ENCODE data around the gene TULP4. TPM values are rescaled to one million over a fixed set of nuclear protein-coding genes. Genes with fewer than 3 reads are reported as not detected.
"Not testable (repeated sequence)": the region's sequence is repeated elsewhere in the genome, so short reads cannot be mapped to it uniquely, and the experiment has no call there.

The TULP4 gene
- total RNA-seq, 1 donor from 2014 or later = 74.8 TPM

DNA sequence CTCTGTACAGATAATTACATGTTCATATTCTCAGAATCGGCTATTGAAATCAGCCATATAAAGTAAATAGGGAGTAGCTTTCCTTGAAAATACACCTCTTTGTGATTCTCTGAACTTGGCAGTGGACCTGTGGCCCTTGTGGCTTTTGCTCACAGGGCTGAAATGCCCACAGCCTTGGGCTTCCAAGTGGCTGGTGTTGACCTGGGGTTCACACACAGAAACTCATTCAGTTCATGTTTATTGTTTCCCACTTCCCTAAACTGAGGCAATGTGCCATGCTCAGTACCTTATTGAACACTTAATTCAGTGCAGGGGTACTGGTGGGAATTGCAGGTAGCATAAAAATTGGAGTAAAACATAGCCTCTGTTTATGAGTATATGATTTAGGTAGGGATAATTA is 19.1 kb upstream of the TULP4 start:
- DNase-seq (ENCODE audit: low read depth, low spot score) = no peak

DNA sequence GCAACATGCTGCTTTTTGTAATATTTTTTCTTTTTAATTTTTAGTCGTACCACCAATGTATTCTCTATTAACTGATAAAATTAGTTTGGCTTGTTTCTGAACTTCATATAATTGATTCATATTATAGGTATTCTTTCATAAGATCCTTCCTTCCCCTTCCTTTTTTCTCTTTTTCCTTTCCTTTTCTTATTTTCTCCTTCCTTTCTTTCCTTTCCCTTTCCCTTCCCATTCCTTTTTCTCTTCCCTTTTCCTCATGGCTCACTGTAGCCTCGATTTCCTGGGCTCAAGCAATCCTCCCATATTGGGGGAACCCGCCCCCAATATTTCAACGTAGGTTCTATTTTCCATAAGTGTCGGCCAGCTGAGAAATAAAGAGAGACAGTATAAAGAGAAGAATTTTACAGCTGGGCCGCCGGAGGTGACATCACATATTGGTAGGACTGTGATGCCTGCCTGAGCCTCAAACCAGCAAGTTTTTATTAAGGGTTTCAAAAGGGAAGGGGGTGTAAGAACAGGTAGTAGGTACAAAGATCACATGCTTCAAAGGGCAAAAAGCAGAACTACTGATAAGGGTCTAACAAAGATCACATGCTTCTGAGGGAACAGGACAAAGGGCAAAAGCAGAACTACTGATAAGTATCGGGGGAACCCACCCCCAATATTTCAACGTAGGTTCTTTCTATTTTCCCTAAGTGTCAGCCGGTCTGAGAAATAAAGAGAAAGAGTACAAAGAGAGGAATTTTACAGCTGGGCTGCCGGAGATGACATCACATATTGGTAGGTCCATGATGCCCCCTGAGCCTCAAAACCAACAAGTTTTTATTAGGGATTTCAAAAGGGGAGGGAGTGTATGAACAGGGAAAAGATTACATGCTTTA is 16.1 kb upstream of the TULP4 start:
- not testable (repeated sequence) for DNase-seq (ENCODE audit: low read depth, low spot score)

DNA sequence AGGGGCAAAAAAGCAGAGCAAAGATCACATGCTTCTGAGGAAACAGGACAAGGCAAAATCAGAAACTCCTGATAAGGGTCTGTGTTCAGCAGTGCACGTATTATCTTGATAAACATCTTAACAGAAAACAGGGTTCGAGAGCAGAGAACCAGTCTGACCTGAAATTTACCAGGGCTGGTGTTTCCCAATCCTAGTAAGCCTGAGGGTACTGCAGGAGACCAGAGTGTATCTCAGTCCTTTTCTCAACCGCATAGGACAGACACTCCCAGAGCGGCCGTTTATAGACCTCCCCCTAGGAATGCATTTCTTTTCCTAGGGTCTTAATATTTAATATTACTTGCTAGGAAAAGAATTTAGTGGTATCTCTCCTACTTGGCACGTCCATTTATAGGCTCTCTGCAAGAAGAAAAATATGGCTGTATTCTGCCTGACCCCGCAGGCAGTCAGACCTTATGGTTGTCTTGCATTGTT is 15.4 kb upstream of the TULP4 start:
- not testable (repeated sequence) for DNase-seq (ENCODE audit: low read depth, low spot score)

DNA sequence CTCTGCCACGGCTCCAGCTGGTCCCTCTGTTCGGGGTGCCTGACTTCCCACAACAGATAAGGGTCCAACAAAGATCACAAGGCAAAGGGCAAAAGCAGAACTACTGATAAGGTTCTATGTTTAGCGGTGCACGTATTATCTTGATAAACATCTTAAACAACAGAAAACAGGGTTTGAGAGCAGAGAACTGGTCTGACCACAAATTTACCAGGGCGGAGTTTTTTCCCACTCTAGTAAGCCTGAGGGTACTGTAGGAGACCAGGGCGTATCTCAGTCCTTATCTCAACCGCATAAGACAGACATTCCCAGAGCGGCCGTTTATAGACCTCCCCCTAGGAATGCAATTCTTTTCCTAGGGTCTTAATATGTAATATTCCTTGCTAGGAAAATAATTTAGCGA is 14.6 kb upstream of the TULP4 start:
- DNase-seq (ENCODE audit: low read depth, low spot score) = not testable (repeated sequence)

DNA sequence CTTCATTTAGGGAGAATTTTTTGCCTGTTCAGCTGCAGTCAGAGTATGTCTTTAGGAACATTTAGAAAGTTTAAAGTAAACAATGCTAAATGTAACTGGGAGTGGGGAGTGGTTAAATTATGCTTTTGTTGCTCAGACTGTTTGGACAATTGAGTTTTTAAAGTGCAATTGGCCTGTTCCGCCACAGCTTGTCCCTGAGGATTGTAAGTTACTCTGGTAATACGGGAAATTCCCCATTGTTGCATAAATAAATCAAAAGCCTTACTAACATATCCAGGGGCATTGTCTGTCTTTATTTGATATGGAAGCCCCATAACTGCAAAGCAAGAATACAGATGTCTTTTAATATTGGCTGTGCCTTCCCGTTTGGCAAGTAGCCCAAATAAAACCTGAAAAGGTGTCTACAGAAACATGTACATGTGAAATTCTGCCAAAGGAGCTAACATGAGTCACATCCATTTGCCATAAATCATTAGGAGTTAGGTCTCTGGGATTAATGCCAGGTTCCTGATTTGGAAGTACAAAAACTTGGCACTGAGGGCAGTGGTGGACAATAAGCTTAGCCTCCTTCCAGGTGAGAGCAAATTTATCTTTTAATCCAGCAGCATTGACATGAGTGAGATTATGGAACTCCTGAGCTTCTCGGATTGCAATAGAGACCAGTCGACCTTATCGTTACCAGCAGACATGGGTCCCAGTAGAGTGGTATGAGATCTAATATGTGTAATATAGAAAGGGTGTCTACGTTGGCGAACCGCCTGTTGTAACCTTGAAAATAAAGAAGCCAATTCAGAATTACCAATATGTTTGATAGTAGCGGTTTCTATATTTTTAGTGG is 11.7 kb upstream of the TULP4 start:
- peak; percentile 17 for DNase-seq (ENCODE audit: low read depth, low spot score)

DNA sequence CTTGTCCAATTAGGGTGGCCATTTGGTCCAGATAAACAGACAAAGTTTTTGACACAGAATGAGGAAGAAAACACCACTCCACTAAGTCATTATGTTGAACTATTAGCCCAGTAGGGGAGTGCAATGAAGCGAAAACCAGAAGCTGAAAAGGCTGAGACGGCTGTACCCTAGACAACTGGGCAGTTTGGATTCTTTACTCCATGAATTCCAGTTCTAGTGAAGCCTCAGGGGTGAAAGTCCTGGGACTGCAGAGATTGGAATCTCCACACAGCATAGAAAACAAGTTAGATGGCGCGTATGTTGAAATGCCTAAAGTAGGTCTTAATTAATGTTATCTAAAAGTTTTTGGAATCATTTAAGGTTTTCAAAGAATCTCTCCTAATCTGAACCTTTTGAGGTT is 10.7 kb upstream of the TULP4 start:
- not testable (repeated sequence) for DNase-seq (ENCODE audit: low read depth, low spot score)

DNA sequence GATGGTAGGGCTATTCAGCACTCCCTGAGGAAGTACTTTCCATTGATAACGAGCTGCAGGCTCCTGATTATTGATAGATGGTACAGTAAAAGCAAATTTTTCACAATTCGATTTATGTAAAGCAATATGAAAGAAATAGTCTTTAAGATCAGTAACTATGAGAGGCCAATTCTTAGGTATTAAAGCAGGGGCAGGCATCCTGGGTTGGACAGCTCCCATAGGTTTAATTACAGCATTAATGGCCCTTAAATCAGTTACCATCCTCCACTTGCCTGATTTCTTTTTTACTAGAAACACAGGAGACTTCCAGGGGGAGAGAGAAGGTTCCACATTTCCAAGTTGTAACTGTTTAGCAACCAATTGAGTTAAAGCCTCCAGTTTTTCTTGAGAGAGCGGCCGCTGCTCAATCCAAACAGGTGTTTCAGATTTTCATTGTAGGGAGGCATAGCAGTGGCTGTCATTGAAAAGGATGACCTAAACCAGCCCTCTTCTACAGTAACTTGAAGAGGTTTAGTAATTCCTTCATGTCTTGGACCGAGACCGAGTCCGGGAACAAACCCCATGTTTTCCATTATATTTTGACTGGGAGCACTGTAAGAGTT is 10.0 kb upstream of the TULP4 start:
- DNase-seq (ENCODE audit: low read depth, low spot score) = not testable (repeated sequence)

DNA sequence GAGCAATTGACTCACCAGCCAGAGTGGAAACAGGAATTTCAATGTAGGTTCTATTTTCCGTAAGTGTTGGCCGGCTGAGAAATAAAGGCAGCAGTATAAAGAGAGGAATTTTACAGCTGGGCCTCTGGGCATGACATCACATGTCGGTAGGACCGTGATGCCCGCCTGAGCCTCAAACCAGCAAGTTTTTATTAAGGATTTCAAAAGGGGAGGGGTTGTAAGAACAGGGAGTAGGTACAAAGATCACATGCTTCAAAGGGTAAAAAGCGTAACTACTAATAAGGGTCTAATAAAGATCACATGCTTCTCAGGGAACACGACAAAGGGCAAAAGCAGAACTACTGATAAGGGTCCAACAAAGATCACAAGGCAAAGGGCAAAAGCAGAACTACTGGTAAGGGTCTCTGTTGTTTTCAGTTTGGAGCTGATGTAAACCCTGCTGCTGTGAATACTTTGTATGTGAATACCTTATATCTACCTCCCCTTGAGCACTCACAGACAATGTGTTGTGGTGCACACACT is 9.0 kb upstream of the TULP4 start:
- no peak for DNase-seq (ENCODE audit: low read depth, low spot score)

DNA sequence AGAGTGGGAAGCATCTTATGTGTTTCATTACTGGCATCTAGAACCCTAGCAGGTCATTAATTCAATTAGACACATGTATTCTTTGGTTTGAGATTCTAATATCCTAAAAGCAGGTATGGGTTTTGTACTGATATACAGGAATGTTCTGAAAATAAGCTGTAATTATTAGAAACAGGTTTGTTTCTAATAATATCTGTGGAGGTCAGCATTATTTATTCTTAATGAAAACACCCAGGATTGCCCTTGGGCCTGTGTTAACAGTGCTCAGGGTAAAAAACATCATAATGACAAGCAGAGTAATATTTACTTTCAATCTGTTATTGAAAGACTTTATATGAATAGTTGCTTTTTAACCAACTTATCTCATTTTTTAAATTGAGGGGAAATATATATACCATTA is 8.0 kb upstream of the TULP4 start:
- DNase-seq (ENCODE audit: low read depth, low spot score) = no peak

DNA sequence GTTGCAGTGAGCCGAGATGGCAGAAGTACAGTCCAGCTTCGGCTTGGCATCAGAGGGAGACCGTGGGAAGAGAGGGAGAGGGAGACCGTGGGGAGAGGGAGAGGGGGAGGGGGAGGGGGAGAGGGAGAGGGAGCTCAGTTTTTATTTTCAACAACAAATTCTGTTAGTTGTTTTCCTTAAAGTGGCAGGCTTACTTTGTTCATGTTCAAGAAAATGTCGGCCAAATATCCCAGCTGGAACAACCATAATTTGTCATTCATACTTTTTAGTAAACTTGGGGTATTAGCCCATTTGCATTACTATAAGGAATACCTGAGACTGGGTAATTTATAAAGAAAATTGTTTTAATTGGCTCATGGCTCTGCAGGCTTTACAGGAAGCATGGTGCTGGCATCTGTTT is 2.5 kb upstream of the TULP4 start:
- DNase-seq (ENCODE audit: low read depth, low spot score) = no peak

DNA sequence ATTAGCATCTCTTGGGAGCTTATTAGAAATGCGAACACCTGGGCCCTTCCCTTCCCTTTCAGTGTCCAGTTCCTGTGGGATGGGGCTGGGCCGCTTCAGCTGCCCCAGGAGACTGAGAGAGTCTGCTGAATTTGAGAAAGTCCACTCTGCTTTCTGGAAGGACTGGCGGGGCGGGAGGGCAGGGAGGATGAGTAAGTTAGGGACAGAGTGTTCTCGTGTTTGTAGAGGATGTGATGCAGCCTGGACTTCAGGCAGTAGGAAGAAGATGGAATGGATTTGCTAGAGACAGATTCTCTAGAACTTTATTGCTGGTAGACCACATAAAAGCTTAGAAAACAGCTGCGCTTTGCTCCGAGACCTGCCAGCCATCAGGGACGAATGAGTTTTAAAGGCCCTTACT is 1.1 kb upstream of the TULP4 start:
- DNase-seq (ENCODE audit: low read depth, low spot score) = no peak

DNA sequence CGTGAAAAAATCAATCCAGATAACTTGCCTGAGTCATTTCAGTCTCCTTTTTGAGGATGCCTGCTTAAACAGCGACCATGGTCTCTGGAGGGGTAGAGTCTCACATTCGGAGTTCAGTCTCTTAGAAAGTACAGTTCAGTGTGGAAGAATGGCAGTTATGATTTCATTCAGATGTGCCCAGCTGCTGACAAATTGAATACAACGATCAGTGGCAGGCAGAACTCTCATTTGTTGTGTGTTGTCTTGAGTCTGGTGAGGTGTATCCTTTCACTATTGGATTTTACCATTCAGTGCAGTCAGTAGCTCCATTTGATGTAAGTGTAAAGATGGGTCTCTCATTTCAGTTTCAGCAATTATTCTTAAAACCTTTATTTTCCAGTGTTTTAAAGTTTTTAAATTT is 639 bp upstream of the TULP4 start:
- DNase-seq (ENCODE audit: low read depth, low spot score) = no peak

DNA sequence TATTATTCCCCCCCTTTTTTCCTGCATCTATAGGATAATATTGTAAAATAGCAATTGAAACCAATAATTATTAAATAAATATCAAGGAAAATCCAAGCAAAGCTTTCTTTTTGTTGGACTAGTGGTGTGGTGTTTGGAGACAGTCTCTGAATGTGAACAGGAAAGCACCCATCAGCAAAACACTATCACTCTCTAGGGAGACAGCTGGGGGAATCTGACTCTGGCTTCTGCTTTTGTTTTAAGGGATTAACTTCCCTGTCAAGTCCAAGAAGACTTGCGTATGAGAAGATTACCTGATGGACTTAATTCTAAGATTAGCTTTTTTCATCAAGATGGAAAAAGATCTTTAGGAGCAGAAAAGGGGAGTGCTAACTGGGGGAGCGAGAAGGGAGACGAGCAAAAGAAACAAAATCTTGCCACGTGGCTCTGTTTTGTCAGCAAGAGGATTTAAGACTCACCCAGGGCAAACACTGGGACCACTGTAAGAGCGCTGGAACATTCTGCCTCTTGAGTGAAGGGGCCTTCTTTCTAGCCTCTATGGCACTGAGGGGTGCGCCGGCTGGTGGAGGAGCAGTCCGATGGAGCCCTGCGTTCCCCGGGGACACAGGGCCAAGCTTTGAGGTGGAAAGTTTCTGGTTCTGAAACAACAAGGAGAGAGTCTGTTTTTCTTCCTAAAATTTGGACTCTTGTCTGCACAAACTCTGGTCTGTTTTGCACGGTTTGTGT is 570 bp downstream of the TULP4 start:
- DNase-seq (ENCODE audit: low read depth, low spot score) = no peak

DNA sequence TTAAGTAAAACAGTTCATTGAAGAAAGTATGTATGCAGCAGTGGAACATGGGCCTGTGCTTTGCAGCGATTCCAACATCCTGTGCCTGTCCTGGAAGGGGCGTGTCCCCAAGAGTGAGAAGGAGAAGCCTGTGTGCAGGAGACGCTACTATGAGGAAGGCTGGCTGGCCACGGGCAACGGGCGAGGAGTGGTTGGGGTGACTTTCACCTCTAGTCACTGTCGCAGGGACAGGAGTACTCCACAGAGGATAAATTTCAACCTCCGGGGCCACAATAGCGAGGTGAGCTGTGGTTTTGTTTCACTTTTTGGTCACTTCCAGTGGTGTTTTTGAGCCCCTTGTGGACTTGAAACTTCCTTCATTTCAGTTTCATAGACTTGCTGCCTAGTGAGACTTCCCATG is 1.7 kb downstream of the TULP4 start:
- DNase-seq (ENCODE audit: low read depth, low spot score) = no peak

DNA sequence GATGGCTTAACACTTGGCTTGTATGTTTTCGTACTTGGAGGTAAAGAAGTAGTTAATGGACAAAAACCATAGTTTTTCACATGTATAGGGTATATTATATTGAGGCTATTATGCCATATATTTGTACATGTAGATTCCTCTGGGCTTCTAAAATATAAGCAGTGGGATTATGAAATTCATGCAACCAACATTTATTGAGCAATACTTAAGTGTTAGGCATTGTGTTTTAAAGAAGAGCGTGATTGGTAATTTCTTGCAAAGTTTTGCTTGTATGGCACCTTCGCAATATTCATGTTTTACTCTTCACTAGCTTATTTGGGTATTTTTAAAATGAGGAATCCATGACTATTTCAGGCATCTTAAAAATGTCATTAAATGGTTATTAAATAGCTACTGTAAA is 2.5 kb downstream of the TULP4 start:
- no peak for DNase-seq (ENCODE audit: low read depth, low spot score)

DNA sequence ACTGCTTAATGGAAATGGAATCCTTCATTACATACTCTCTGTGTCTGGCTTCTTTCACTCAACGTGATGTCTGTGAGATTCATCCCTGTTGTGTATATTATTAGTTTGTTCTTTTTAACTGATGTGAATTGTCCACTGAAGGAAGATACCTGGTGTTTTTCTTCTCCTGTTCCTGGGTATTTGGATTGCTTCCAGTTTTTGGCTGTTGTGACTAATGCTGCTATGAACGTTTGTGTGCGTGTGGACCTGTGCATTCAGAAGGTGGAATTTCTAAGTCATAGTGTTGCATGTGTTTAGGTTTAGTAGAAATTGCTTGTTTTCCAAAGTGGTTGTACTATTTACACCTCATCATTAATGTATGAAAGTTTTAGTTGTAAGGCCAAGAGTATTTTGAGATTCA is 3.8 kb downstream of the TULP4 start:
- DNase-seq (ENCODE audit: low read depth, low spot score) = no peak

DNA sequence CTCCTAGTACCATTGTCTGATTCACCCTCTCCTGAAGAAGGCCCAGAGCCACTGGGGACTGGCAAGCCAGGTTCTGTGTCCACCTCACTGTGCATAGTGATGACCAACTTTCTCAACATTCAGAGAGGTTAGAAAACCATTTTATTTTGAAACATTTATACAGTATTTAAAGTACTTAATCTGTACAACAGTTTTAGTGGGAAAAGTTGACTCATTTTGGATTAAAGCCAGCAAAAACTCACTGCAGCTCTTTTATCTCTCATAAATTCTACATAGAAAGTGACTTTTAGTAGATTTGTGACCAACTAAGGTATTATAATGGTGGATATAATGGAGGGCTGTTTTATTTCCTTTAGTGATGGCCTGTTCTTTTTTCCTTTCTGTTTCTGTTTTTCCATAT is 9.7 kb downstream of the TULP4 start:
- DNase-seq (ENCODE audit: low read depth, low spot score) = peak; percentile 46

DNA sequence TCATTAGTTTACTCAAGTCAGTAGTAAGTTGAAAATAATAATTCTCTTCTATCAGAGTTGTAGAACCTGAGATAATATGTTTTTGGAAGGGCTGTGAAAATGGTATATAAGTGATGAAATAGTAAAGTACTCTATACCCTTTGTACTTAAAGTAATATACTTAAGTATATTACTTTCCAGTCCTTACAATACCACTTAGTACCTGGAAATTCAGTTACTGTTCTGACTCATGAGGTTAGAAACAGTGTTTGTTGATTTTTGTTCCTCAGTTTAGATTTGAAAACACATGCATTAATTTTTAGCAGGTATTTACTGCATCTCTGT is 10.1 kb downstream of the TULP4 start:
- no peak for DNase-seq (ENCODE audit: low read depth, low spot score)

DNA sequence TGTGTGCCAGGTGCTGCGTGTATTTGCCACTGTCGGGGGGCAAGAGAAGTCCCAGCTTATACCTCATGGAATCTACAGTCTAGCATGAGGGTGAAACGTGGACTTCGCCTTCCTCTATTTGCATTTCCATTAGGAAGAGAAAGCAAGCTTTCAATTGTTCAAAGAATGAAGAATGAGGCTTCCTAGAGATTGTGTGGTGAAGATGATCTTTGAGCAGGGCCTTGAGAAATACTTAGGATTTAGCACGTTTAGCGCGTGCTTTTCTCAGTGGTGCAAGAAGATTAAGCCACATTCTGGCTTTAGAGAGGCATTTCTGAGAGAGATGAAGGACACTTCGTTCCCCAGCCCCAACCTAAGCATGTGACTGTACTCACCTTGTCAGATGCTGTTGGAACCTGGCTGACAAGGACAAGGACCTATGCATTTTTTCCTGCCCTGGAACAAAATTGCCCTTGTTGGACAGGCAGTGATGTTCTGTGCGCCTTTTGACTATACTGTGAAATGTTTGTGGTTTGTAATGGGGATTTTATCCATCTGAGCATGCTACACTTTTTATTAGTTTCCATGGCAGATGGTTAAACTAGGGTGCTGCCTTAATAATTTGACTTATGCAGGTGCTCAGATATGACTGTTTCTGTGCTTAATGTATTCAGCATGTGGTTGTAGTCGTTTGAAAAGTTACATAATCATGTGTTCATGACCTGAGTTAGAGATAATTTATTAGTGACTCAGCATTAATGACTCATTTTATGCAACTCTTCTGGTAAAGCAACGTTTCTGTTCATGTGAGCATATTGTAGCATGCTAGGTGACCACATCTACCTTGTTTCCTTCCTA is 10.7 kb downstream of the TULP4 start:
- DNase-seq (ENCODE audit: low read depth, low spot score) = no peak

DNA sequence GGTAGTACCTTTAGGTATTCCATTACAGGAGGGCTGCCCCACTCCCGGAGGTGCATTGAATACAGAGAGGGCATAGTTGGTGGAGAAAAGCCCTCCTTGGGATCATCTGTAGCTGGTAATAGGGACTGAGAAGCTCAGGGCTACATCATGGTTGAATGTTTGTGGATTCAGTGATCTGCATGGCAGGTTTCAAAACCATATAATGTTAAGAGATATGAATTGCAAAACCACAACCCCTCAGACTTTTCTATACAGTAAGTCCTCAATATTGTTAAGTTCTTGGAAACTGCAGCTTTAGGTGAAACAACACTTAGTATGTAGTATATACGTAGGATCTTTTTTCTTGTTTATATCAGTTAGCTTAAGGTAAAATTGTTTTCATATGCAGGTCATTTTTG is 11.3 kb downstream of the TULP4 start:
- no peak for DNase-seq (ENCODE audit: low read depth, low spot score)
